Calu3 (cell line): ENCODE results near the gene TRPC4. TPM values are rescaled to one million over a fixed set of nuclear protein-coding genes. Genes with fewer than 3 reads are reported as not detected.

Source experiments
- BruUV-seq: library from RNA; stranded (reverse); fragments of 400-500 nt; replicated peaks from 2 replicates; lab custom pipeline; 2021; lab: Mats Ljungman, UMichigan
- CTCF ChIA-PET: fragments of 300-600 bp; sonication (Branson Sonifier 250); formaldehyde crosslinking; loops from one replicate; lab custom pipeline; 2022; ENCODE audit warnings: antibody characterized with exemption; lab: Charles Lee
- DNase-seq: peaks from one replicate; pipeline ENCODE4 v3.0.0; 2022
- H3K27ac Mint-ChIP-seq: one replicate; pipeline ENCODE4 v1.8.0; 2022; ENCODE audit warnings: mixed read lengths; ENCODE audit not compliant: unreplicated experiment
- H3K27me3 Mint-ChIP-seq: one replicate; pipeline ENCODE4 v1.8.0; 2022; ENCODE audit warnings: mixed read lengths; ENCODE audit not compliant: unreplicated experiment
- H3K36me3 Mint-ChIP-seq: one replicate; pipeline ENCODE4 v1.8.0; 2022; ENCODE audit warnings: mild to moderate bottlenecking, moderate library complexity, mixed read lengths; ENCODE audit not compliant: insufficient read depth, unreplicated experiment
- H3K4me1 Mint-ChIP-seq: one replicate; pipeline ENCODE4 v1.8.0; 2022; ENCODE audit warnings: mild to moderate bottlenecking, low read depth, mixed read lengths; ENCODE audit not compliant: unreplicated experiment
- H3K4me3 Mint-ChIP-seq: one replicate; pipeline ENCODE4 v1.8.0; 2022; ENCODE audit warnings: mild to moderate bottlenecking, low read depth, moderate library complexity, mixed read lengths; ENCODE audit not compliant: unreplicated experiment
- H3K9me3 Mint-ChIP-seq: one replicate; pipeline ENCODE4 v1.8.0; 2022; ENCODE audit warnings: low read depth, mixed read lengths; ENCODE audit not compliant: unreplicated experiment
- CTCF ChIP-seq: fragments of 200-600 bp; IDR thresholded peaks from one replicate; pipeline ENCODE4 v1.8.0; 2022; ENCODE audit warnings: antibody characterized with exemption; ENCODE audit not compliant: unreplicated experiment
- intact Hi-C: fragments of 100-400 bp; cut with micrococcal nuclease; formaldehyde crosslinking; loops from one replicate; pipeline ENCODE4 v1.10.0; 2022; ENCODE audit not compliant: unreplicated experiment
- total RNA-seq: library from RNA; stranded (reverse); gene quantifications from 2 replicates; pipeline ENCODE4 v1.2.3, GENCODE V29; 2022

The TRPC4 gene
- total RNA-seq, 1 experiment from 2014 or later: not detected

- H3K4me1 Mint-ChIP-seq: peaks cover 22% of the 10 kb centered on the region
- TF ChIP-seq CTCF: no peak
- CTCF ChIA-PET: no interaction called here
- BruUV-seq: no TSS peak
- no peaks in the 10 kb centered on the region for H3K9me3 Mint-ChIP-seq
- no peaks in the 10 kb centered on the region for H3K36me3 Mint-ChIP-seq
- no peak overlapping the region for H3K4me3 Mint-ChIP-seq
- H3K27ac Mint-ChIP-seq: no peak overlapping the region
- intact Hi-C loops: no loop called here
- no peaks in the 10 kb centered on the region for H3K27me3 Mint-ChIP-seq
- DNase-seq: no peak
Observed at GRCh38 chr13:37755349-37755748, 114.2 kb downstream of the TRPC4 start.

GRCh38 chr13:37753776-37754175 lies 115.8 kb downstream of the TRPC4 start:
- no peak for TF ChIP-seq CTCF
- peak overlapping the region; percentile 89 for H3K27ac Mint-ChIP-seq
- CTCF ChIA-PET: no interaction called here
- no TSS peak for BruUV-seq
- H3K9me3 Mint-ChIP-seq: peaks cover 2% of the 10 kb centered on the region
- peak overlapping the region; percentile 56 for H3K4me3 Mint-ChIP-seq
- H3K27me3 Mint-ChIP-seq: no peaks in the 10 kb centered on the region
- intact Hi-C loops: no loop called here
- no peaks in the 10 kb centered on the region for H3K36me3 Mint-ChIP-seq
- H3K4me1 Mint-ChIP-seq: peaks cover 22% of the 10 kb centered on the region
- peak; percentile 37 for DNase-seq

- CTCF ChIA-PET: no interaction called here
Observed at GRCh38 chr13:37752146-37752545, 117.4 kb downstream of the TRPC4 start.

GRCh38 chr13:37751025-37751424 lies 118.5 kb downstream of the TRPC4 start:
- no peak overlapping the region for H3K27ac Mint-ChIP-seq
- CTCF ChIA-PET: no interaction called here
- no peak for DNase-seq
- peaks cover 35% of the 10 kb centered on the region for H3K4me1 Mint-ChIP-seq
- TF ChIP-seq CTCF: no peak
- no peaks in the 10 kb centered on the region for H3K27me3 Mint-ChIP-seq
- H3K4me3 Mint-ChIP-seq: no peak overlapping the region
- H3K36me3 Mint-ChIP-seq: no peaks in the 10 kb centered on the region
- H3K9me3 Mint-ChIP-seq: peaks cover 4% of the 10 kb centered on the region
- BruUV-seq: no TSS peak
- intact Hi-C loops: no loop called here

More at GRCh38 chr13:37752146-37752545, 117.4 kb downstream of the TRPC4 start:
- Mint-ChIP-seq H3K27me3 (no peaks in the 10 kb centered on the region), H3K4me1 (peaks cover 31% of the 10 kb centered on the region), H3K36me3 (no peaks in the 10 kb centered on the region), H3K4me3 (no peak overlapping the region), H3K9me3 (peaks cover 2% of the 10 kb centered on the region), H3K27ac (no peak overlapping the region)
- no peak for TF ChIP-seq CTCF
- DNase-seq: no peak
- intact Hi-C loops: no loop called here
- BruUV-seq: no TSS peak
